PC-3 (cell line): Measurements from ENCODE around the gene UCK2. TPM values are rescaled to one million over a fixed set of nuclear protein-coding genes. Genes with fewer than 3 reads are reported as not detected.

Experiments used
- ATAC-seq: fragments of 200-7000 bp; cut with Tn5 transposase; 2 replicates; pipeline ENCODE4 v1.9.1; 2020; ENCODE audit warnings: mild to moderate bottlenecking, moderate library complexity
- BruUV-seq: library from RNA; stranded (reverse); fragments of 400-500 nt; replicated peaks from 2 replicates; lab custom pipeline; 2021; lab: Mats Ljungman, UMichigan
- CTCF ChIA-PET: fragments of 300-600 bp; sonication (Branson Sonifier 250); formaldehyde crosslinking; loops from one replicate; lab custom pipeline; 2022; ENCODE audit warnings: antibody characterized with exemption; lab: Charles Lee
- POLR2A ChIA-PET: fragments of 300-600 bp; sonication (Branson Sonifier 250); formaldehyde crosslinking; loops from one replicate; lab custom pipeline; 2022; ENCODE audit warnings: antibody characterized with exemption; ENCODE audit not compliant: unreplicated experiment; lab: Charles Lee
- DNase-seq: peaks from one replicate; pipeline ENCODE4 v3.0.0-alpha.2; 2015
- H2AFZ ChIP-seq: fragments of 300-600 bp; sonication (generic); 2 replicates; pipeline ENCODE4 v1.6.0; 2016; ENCODE audit warnings: antibody characterized with exemption, low read length
- H3F3A ChIP-seq: fragments of 300-600 bp; sonication (generic); one replicate; pipeline ENCODE4 v1.6.0; 2017; ENCODE audit warnings: antibody characterized with exemption, low read length, control low read depth, mild to moderate bottlenecking; ENCODE audit not compliant: unreplicated experiment
- H3K27ac ChIP-seq: fragments of 300-600 bp; sonication (generic); 2 replicates; pipeline ENCODE4 v1.5.1; 2016; ENCODE audit warnings: mild to moderate bottlenecking, low read length
- H3K27me3 ChIP-seq: fragments of 300-600 bp; sonication (generic); 2 replicates; pipeline ENCODE4 v1.6.1; 2016; ENCODE audit warnings: low read length, mixed read lengths
- H3K36me3 ChIP-seq: fragments of 300-600 bp; sonication (generic); 2 replicates; pipeline ENCODE4 v1.6.1; 2016; ENCODE audit warnings: low read depth, mixed run types, low read length, mixed read lengths
- H3K4me1 ChIP-seq: fragments of 300-600 bp; sonication (generic); 2 replicates; pipeline ENCODE4 v1.5.1; 2016; ENCODE audit warnings: low read length; ENCODE audit not compliant: insufficient read depth
- H3K4me2 ChIP-seq: fragments of 300-600 bp; sonication (generic); 2 replicates; pipeline ENCODE4 v1.6.0; 2016; ENCODE audit warnings: low read length
- H3K4me3 ChIP-seq: fragments of 300-600 bp; sonication (generic); 2 replicates; pipeline ENCODE4 v1.5.1; 2016; ENCODE audit warnings: mild to moderate bottlenecking, low read length, mixed read lengths
- H3K79me2 ChIP-seq: fragments of 300-600 bp; sonication (generic); 2 replicates; pipeline ENCODE4 v1.6.1; 2017; ENCODE audit warnings: low read length, mixed read lengths
- H3K9ac ChIP-seq: fragments of 300-600 bp; sonication (generic); 2 replicates; pipeline ENCODE4 v1.6.0; 2016; ENCODE audit warnings: mild to moderate bottlenecking, low read length
- H3K9me2 ChIP-seq: fragments of 300-600 bp; sonication (generic); replicated peaks from 2 replicates; pipeline ENCODE4 v1.6.1; 2016; ENCODE audit warnings: mixed run types, low read length, mixed read lengths
- H3K9me3 ChIP-seq: fragments of 300-600 bp; sonication (generic); 2 replicates; pipeline ENCODE4 v1.6.1; 2016; ENCODE audit warnings: low read length, mixed read lengths
- H4K20me1 ChIP-seq: fragments of 300-600 bp; sonication (generic); 2 replicates; pipeline ENCODE4 v1.6.1; 2016; ENCODE audit warnings: low read length, mixed read lengths
- EZH2 ChIP-seq: fragments of 300-600 bp; sonication (generic); IDR thresholded peaks from one replicate; pipeline ENCODE4 v1.6.1; 2017; ENCODE audit warnings: antibody characterized with exemption, mild to moderate bottlenecking, low read length; ENCODE audit not compliant: unreplicated experiment
- EZH2phosphoT487 ChIP-seq: fragments of 300-600 bp; sonication (generic); IDR thresholded peaks from 2 replicates; pipeline ENCODE4 v1.6.1; 2018; ENCODE audit warnings: mild to moderate bottlenecking, antibody characterized with exemption, low read length, borderline replicate concordance
- intact Hi-C: fragments of 100-400 bp; cut with micrococcal nuclease; formaldehyde crosslinking; loops from 2 replicates; pipeline ENCODE4 v1.9.0; 2023
- total RNA-seq: library from RNA; depleted of rRNA; stranded (reverse); fragments of >200 nt; gene quantifications from 2 replicates; pipeline ENCODE4 v1.2.3, GENCODE V29; 2014
- TF ChIP-seq, protein P1 (sequence below): fragments of 300-600 bp; sonication (generic); conservative IDR thresholded peaks from 2 replicates; pipeline ENCODE4 v1.5.1; 2017; ENCODE audit warnings: antibody characterized with exemption, low read depth, mild to moderate bottlenecking, low read length

Gene UCK2
- total RNA-seq, 1 experiment from 2014 or later, result 193 TPM

DNA sequence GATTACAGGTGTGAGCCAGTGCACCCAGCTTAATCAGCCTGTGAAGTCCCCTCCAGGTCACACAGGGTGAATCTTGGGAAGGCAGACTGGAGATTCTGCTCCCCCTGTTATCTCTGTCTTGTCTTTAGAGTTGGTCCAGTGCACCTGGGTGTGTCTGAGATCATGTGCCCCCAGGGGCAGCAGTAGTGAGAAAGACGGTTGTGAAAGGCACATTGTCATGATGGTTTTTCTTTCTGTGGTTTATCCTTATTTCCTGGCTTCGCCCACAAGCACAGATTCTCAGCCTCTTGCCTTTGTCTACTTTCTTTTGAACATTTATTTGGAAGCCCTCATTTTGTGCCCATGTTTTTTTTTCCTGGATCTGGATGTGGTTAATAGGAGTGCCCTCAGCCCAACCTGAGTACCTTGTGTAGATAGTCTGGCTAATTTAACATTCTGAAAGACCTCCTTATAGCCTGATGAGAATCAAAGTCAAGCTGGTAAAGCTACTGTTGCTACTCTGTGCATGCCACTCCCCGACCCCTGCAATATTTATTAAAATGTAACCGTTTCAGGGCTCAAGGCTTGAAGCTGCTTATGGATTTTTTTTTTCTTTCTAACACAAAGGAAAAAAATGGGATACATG, 23.7 kb downstream of the UCK2 start:
- peak overlapping the region; percentile 53 for H3K4me2 ChIP-seq
- ATAC-seq (peak; percentile 46; the same call in 1 of the 2 replicates), DNase-seq (peak; percentile 81)
- no peaks in the 10 kb centered on the region for H3K36me3 ChIP-seq
- H3F3A ChIP-seq, result no peaks in the 10 kb centered on the region
- POLR2A ChIA-PET, result no interaction called here
- TF ChIP-seq EZH2phosphoT487, result no peak
- TF ChIP-seq, protein P1, sequence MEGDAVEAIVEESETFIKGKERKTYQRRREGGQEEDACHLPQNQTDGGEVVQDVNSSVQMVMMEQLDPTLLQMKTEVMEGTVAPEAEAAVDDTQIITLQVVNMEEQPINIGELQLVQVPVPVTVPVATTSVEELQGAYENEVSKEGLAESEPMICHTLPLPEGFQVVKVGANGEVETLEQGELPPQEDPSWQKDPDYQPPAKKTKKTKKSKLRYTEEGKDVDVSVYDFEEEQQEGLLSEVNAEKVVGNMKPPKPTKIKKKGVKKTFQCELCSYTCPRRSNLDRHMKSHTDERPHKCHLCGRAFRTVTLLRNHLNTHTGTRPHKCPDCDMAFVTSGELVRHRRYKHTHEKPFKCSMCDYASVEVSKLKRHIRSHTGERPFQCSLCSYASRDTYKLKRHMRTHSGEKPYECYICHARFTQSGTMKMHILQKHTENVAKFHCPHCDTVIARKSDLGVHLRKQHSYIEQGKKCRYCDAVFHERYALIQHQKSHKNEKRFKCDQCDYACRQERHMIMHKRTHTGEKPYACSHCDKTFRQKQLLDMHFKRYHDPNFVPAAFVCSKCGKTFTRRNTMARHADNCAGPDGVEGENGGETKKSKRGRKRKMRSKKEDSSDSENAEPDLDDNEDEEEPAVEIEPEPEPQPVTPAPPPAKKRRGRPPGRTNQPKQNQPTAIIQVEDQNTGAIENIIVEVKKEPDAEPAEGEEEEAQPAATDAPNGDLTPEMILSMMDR, result no peak
- no peak for TF ChIP-seq EZH2
- H3K4me3 ChIP-seq, result no peak overlapping the region
- intact Hi-C loops, result no loop called here
- CTCF ChIA-PET, result no interaction called here
- H3K79me2 ChIP-seq, result peaks cover 97% of the 10 kb centered on the region
- no TSS peak for BruUV-seq
- H3K9ac ChIP-seq, result no peak overlapping the region
- peak overlapping the region; percentile 48 for H3K27ac ChIP-seq
- no peaks in the 10 kb centered on the region for H3K9me3 ChIP-seq
- H3K9me2 ChIP-seq, result no peaks in the 10 kb centered on the region
- no peak overlapping the region for H2AFZ ChIP-seq
- peaks cover 14% of the 10 kb centered on the region for H3K4me1 ChIP-seq
- no peaks in the 10 kb centered on the region for H3K27me3 ChIP-seq
- H4K20me1 ChIP-seq, result peaks cover 69% of the 10 kb centered on the region

DNA sequence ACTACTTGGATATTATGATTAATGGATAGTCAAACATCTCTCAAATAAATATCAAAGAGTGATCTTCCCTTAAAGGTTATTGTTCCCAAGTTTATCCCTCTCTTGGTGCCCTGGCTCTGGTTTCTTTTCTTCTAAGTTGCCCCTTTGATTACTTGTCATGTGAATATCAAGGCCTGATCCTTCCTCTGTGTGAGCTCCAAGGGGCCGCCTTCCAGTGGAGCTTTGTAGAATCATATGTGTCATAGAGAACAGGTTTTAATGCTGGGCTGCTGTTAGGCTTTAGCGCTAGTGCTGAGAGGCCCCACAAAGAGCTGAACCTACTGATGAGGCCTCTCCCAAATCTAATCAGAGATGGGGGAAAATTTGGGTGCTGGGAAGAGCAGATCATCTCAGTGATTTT, 25.5 kb downstream of the UCK2 start:
- Histone ChIP-seq H3K79me2 (peaks cover 97% of the 10 kb centered on the region), H3F3A (no peaks in the 10 kb centered on the region), H3K4me1 (peaks cover 14% of the 10 kb centered on the region), H2AFZ (no peak overlapping the region), H3K27me3 (no peaks in the 10 kb centered on the region), H3K9me3 (no peaks in the 10 kb centered on the region), H4K20me1 (peaks cover 74% of the 10 kb centered on the region), H3K4me3 (no peak overlapping the region), H3K36me3 (no peaks in the 10 kb centered on the region), H3K4me2 (no peak overlapping the region), H3K9ac (no peak overlapping the region), H3K27ac (no peak overlapping the region), H3K9me2 (no peaks in the 10 kb centered on the region)
- CTCF ChIA-PET, result no interaction called here
- BruUV-seq, result no TSS peak
- POLR2A ChIA-PET, result no interaction called here
- ATAC-seq, result no peak
- intact Hi-C loops, result no loop called here
- no peak for DNase-seq
- no peak for TF ChIP-seq EZH2
- TF ChIP-seq, protein P1, result no peak
- no peak for TF ChIP-seq EZH2phosphoT487

DNA sequence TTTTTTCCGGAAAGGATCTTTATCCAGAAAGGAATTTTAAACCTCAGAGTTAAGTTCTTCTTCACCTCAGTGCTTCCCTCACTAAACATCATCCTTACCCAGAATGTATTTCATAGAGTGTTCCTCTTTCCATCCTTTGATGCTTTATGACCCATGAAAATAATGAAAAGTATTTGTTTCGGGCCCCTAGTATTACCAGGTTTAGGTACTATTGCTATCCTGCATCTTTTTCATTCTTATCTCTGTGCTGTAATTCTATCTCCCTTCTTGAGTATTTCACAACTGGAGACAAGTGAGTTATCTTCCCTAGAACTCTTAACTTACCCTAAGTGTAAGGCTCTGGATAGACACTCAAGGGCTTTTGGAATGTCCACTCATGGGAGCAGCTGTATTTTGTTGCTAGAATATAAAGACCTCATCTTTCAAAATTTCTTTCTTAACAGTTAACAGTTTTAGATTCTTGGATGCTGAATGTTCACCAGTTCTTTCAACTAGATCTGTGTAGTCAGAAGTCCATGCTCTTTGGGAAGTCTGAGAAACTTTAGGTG, 26.2 kb downstream of the UCK2 start:
- Histone ChIP-seq H3K9ac (no peak overlapping the region), H3K27me3 (no peaks in the 10 kb centered on the region), H3K36me3 (no peaks in the 10 kb centered on the region), H4K20me1 (peaks cover 79% of the 10 kb centered on the region), H3K9me3 (no peaks in the 10 kb centered on the region), H3K27ac (no peak overlapping the region), H3K4me1 (peaks cover 14% of the 10 kb centered on the region), H3F3A (no peaks in the 10 kb centered on the region), H3K79me2 (peaks cover 97% of the 10 kb centered on the region), H3K9me2 (no peaks in the 10 kb centered on the region), H3K4me2 (no peak overlapping the region), H2AFZ (no peak overlapping the region), H3K4me3 (no peak overlapping the region)
- no TSS peak for BruUV-seq
- no peak for ATAC-seq
- ChIA-PET CTCF (no interaction called here), POLR2A (no interaction called here)
- intact Hi-C loops, result no loop called here
- DNase-seq, result no peak
- TF ChIP-seq, protein P1, result no peak
- TF ChIP-seq EZH2 (no peak), EZH2phosphoT487 (no peak)
